ENCODE measurements around the gene LRCH1. TPM values are rescaled to one million over a fixed set of nuclear protein-coding genes. Genes with fewer than 3 reads are reported as not detected.

Gene LRCH1
- total and polyA plus RNA-seq, 2 of the 13 experiments (the other 11 are each of a cell fraction or from before 2014, with no cell fraction given): 4.1 to 12.6 TPM

- TF ChIP-seq ZBTB40 (IDR thresholded peaks at IDR 0.05): no peak
- no peak; the same call in 1 of the 2 replicates for TF ChIP-seq ZBTB40 (CRISPR knock-in tag; IDR thresholded peaks at IDR 0.05)
- TF ChIP-seq MIER2 (CRISPR knock-in tag; IDR thresholded peaks at IDR 0.05): peak; percentile 62; the same call in 1 of the 2 replicates
- 0 out of 2 replicates have a peak, but pooled peaks have one; percentile 39 for TF ChIP-seq ZBTB38 (CRISPR knock-in tag; IDR thresholded peaks at IDR 0.05)
- no peak for TF ChIP-seq ZNF263 (CRISPR knock-in tag; IDR thresholded peaks at IDR 0.05)
- no peak for TF ChIP-seq POLR2AphosphoS2 (IDR thresholded peaks at IDR 0.05; ENCODE audit: low read depth, low read length)
- TF ChIP-seq ZNF740 (CRISPR knock-in tag; IDR thresholded peaks at IDR 0.05): no peak
- TF ChIP-seq BCL3 (CRISPR knock-in tag; IDR thresholded peaks at IDR 0.05): 0 out of 2 replicates have a peak, but pooled peaks have one; percentile 60
- TF ChIP-seq ZNF639 (CRISPR knock-in tag; conservative IDR thresholded peaks at IDR 0.05): no peak
- no peak for TF ChIP-seq BORCS8-MEF2B (CRISPR knock-in tag; IDR thresholded peaks at IDR 0.05)
- TF ChIP-seq ZNF224 (CRISPR knock-in tag; IDR thresholded peaks at IDR 0.05): no peak
- peak; percentile 82 for TF ChIP-seq MEF2D (CRISPR knock-in tag; IDR thresholded peaks at IDR 0.05)
- TF ChIP-seq NFRKB (IDR thresholded peaks at IDR 0.05): no peak
- no peak for TF ChIP-seq ZNF841 (CRISPR knock-in tag; IDR thresholded peaks at IDR 0.05; ENCODE audit: borderline replicate concordance)
- no peak for TF ChIP-seq ZNF329 (CRISPR knock-in tag; IDR thresholded peaks at IDR 0.05; ENCODE audit: low read depth)
- TF ChIP-seq ZFY (CRISPR knock-in tag; IDR thresholded peaks at IDR 0.05): no peak
- no peak for TF ChIP-seq LBX2 (CRISPR knock-in tag; IDR thresholded peaks at IDR 0.05; ENCODE audit: borderline replicate concordance)
- TF ChIP-seq PCBP2 (optimal IDR thresholded peaks at IDR 0.05; ENCODE audit: low read depth, low read length, poor library complexity, severe bottlenecking): no peak
These were observed 55.0 kb downstream of the LRCH1 start (continued) for GRCh38 chr13:46607768-46608564.

All from HepG2 (cell line).